NCI-H2107 (cell line): ENCODE results near the gene KIAA0232.

Experiments
- DNase-seq: peaks from one replicate; lab custom pipeline; 2025; lab: John Stamatoyannopoulos, UW

The KIAA0232 gene

DNA sequence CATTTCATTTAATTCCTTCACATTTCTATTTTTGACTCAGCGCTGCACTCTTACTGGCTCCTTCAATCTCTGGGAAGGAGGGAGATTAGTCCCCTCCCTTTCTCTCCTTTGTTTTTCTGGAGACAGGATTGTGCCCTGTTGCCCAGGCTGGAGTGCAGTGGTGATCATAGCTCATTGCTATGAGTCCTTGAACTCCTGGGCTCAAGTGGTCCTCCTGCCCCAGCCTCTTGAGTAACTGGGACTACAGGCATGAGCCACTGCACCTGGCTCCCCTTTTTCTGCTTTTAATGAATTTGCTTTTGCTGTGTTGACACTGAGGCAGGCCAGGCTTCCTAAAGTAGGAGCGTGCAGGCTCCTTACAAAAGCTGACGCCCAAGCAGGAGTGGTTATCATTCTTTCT, 137.6 kb downstream of the KIAA0232 start:
- no peak for DNase-seq

DNA sequence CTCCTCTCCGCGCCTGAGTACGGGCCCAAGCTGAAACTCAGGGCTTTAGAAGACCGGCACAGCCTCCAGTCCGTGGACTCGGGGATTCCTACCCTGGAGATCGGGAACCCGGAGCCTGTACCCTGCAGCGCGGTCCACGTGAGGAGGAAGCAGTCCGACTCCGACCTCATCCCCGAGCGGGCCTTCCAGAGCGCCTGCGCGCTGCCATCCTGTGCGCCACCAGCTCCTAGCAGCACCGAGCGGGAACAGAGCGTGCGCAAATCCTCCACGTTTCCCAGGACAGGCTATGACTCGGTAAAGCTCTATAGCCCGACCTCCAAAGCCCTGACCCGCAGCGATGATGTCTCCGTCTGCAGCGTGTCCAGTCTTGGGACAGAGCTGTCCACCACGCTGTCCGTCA, 141.0 kb downstream of the KIAA0232 start:
- DNase-seq: no peak

DNA sequence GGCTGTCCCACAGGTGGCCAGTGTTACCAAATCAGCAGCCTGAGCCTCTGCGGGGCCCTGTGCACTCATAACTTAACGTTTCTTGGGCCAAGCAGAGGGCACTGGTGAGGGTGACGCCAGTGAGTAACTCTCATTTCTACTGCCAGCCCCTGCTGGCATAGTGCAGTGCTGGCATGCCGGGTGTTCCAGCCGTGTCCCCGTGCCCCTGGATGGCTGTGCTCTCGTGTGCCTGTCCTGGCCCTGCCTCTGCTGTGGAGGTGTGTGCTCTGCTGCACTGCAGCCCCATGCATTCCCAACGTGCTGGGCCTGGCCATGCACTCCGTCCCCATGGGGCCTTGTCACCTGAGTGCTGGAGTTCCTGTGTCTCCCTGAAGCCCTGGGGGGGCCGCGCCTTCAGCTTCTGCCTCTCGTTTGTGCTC, 141.8 kb downstream of the KIAA0232 start:
- no peak for DNase-seq

DNA sequence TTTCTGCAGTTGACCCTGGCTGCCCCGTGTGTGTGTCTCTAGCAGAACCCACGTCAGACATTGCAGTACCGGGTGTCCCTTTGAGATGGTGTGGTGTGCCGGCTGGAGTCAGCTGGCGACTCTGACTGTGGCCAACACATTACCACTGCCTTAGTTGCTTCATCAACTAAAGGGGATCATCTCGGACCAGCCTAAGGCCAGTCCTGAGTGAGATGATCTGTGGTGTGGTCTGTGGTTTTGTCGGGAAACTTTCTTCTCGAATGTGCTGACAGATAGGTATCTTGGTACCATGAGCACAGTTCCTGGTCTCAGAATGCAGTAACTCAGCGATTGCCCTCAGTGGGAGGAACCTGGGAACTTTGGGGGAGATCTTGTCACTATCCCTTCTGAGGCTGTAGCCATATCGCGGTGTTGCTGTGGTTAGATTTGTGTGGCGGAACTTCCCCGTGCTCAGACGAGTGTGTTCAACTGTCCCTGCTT, 142.9 kb downstream of the KIAA0232 start:
- DNase-seq: no peak

DNA sequence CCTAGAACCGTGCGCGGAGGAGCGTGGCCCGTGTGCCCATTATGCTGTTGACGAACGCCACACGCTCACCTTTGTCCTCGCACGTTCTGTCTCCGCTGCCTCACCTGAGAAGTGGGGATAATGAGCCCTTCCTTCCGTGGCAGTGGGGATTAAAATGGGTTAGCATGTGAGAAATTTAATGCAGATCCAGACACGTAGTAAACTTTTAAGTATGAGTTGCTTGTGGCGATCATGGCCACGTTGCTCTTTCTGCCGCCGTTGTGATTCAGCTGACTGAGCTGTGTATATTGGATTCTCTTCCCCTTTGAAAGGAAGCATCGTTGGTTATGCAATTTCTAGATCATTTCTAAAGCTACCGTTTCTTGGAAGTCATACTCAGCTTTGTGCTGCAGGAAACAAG, 143.6 kb downstream of the KIAA0232 start:
- no peak for DNase-seq

DNA sequence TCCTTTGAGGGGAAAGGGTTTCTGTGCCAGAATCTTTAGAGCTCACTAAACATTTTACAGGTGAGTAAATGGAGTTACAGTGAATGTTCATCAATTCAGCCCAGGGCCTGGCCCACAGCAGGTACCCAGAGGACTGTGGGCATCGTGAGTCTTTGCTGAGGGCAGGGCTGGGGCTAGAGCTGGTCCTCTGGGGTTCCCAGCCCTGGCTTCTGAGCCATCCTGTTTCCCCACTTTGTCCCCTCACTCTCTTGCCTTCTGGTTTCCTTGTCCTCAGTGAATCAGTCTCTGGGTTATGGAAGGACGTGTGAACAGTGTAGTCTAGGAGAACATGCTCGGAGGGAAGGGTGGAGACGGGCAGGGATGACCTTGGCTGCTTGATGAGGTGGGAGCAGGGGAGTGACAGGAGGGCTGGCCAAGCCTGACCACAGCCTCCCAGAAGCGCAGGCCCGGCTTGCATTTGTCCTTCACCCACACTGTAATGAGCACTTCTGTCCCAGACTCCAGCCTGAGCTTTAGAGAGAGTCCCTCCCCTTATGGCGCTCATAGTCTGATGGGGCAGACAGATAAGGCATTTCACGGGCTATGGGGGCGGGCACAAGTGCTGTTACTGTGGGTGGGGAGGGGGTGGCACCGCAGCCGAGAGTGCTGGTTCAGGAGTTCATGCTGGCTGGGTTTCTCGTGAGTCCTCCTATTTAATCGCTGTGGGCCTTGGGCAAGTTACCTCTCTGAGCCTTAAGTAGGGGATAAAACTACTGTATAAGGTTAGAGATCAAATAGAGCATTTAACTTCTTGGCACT, 144.4 kb downstream of the KIAA0232 start:
- no peak for DNase-seq

DNA sequence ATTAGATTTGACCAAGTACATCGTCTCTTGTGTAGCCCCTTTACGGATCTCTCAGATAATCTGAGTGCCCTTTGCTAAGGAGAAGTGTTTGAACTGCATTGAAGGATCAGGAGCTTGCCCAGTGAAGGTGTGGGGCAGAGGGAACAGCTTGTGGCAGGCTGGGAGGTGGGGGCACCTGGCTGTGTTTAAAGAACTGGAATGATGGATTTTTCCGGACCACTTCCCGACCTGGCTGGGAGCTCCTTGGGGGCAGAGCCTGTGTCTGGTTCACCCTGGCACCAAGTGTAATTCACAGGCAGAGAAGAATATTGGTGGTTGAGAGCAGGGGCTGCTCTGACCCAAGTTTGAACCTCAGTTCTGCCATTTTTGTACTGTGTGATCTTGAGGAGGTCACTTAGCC, 145.6 kb downstream of the KIAA0232 start:
- DNase-seq: no peak

DNA sequence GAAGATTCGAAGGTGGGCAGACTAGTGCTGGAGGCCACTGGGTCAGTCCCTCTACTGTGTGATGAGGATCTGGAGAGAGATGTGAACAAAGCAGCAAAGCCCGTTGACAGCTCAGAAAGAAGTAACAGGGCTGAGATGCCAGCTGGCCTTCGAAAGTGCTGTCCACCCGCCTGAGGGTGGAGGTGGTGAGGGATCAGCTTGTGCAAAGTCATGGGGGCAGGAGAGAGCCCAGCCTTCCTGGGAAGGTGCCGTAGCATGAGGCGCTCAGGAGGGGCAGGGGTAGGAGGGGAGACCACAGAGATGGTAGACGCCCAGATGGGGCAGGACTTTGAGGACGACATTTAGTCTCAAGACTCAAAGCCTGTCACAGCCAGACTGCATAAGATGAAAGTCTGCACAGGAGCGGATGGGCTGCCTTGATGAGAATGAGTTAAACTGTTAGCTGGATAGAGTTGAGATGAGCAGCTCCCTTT, 146.8 kb downstream of the KIAA0232 start:
- DNase-seq: no peak

DNA sequence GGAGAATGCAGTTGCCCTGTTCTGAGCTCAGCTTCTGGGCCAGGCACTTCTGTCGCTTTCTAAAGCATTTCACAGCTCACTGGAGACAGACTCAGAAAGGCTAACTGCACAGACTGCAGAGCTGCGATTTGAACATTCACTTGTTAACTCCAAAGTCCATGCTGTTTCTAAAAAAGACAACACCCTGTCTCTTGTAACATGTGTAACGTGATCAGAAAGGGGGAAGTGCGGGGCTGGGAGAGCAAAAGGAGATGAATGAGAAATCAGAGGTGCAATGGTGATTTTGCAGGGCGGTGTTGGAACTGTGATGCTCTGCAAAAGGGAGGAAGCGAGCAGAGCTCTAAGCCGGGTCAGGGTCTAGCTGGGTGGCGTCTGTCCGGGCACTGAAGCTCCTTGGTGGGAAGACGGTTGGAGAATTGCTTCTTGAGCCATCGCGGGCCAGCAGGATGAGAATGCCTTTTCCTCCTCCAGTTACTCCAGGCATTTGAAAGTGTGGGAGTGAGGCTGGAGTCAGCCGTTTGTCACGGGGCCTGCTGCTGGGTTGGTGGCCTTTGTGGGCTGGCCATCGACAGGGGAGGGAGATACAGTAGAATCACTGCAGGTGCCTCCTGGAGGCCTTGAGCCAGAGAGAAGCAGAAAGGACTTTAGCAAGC, 147.4 kb downstream of the KIAA0232 start:
- no peak for DNase-seq

DNA sequence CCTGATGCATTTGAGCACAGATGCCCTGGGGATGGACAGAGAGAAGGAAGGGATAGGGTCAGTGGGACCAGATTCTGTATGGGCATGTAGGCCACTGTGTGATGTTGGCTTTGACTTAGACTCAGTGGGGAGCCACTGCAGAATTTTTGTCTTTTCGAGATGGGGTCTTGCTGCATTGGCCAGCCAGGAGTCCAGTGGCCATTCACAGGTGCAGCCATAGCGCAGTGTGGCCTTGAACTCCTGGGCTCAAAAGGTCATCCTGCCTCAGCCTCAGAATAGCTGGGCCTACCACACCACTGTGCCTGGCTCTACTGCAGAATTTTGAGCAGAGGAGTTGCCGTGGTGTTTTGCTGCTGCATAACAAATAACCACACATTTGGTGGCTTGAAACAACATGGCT, 149.9 kb downstream of the KIAA0232 start:
- DNase-seq: no peak

DNA sequence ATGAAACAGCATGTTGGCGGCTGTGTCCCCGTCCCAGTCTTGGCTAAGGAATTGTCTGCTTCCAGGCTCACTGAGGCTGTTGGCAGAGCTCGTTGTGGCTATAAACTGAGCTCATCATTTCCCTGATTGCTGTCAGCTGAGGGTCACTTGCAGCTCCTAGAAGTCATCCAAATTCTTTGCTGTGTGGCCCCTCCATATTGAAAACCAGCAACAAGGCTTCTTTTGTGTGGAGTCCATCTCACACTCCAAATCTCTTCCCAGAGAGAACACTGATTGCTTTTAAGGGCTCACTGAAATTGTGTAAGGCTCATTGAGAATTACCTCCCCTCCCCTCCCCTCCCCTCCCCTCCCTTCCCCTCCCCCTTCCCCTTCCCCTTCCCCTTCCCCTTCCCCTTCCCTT, 150.4 kb downstream of the KIAA0232 start:
- DNase-seq: no peak
